GM12873 (cell line): ENCODE results near the gene LCP2.

Source experiments
- CTCF ChIP-seq: IDR thresholded peaks from 2 replicates; pipeline ENCODE4 v1.5.1; 2012; ENCODE audit warnings: low read depth, mild to moderate bottlenecking, moderate library complexity, low read length, control low read depth; ENCODE audit not compliant: insufficient read depth; ENCODE audit errors: missing control alignments

LCP2 gene

GRCh38 chr5:170338933-170339779 is 41.6 kb upstream of the LCP2 start:
- TF ChIP-seq CTCF: peak; percentile 97

GRCh38 chr5:170338291-170338690 is 40.7 kb upstream of the LCP2 start:
- no peak for TF ChIP-seq CTCF

GRCh38 chr5:170337045-170337733 is 39.6 kb upstream of the LCP2 start:
- TF ChIP-seq CTCF: no peak

GRCh38 chr5:170336065-170336464 is 38.5 kb upstream of the LCP2 start:
- no peak for TF ChIP-seq CTCF

GRCh38 chr5:170334626-170335025 is 37.0 kb upstream of the LCP2 start:
- TF ChIP-seq CTCF: no peak

DNA sequence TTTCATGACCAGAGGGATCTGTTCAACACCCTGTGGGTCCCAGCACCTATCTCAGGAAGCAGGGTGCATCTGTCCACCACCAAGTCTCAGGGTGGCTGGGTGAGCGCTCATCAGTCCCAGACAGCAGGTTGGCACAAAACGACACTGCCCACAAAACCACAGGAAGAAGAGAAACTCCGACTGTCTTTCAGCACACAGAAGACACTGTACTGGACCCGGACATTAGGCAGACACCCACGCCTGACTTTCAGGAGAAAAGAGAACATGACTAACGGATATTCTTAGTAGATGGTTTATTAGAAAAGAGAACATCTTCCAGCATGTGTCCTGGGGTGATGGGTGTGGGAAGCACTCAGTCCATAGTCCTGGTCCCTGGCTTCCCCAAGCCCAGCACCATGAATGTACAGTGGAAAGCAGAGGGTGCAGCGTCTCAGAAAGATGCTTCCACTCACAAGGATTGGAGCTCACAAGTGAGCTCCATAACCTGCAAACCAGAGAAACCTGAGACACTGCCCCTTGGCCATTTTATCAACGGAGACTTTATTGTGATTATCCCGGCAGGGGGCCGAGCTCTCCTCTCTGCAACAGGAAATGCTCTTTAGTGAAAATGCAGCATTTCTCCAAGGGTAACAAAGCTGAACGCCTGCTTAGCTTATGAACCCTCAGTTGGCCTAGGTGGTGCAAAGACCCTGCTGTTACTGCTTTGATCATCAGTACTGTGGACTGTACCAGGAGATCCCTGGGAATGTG is 35.8 kb upstream of the LCP2 start:
- no peak for TF ChIP-seq CTCF

DNA sequence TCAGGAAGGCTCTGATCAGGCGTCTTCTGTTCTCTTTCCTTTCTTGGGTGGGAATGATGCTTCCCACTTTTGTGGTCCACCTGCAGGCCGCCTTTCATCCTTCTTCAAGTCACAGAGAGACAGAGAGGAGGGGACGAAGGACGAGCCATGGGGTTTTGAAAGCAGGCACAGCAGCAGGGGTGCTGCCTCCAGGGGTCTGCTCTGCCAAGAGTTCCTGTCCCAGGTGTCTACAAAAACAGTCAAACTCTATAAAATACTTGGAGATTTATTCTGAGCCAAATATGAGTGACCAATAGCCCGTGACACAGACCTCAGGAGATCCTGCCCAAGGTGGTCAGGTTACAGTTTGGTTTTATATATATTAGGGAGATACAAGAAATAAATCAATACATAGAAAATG is 34.5 kb upstream of the LCP2 start:
- no peak for TF ChIP-seq CTCF
